ENCODE measurements around the gene TMEM106C. TPM values are rescaled to one million over a fixed set of nuclear protein-coding genes. Genes with fewer than 3 reads are reported as not detected.

TMEM106C gene
- total and polyA plus RNA-seq, 9 of the 15 experiments (the other 6 are each of a cell fraction or from before 2014, with no cell fraction given): 37.6 to 183 (median 57.2) TPM

DNA sequence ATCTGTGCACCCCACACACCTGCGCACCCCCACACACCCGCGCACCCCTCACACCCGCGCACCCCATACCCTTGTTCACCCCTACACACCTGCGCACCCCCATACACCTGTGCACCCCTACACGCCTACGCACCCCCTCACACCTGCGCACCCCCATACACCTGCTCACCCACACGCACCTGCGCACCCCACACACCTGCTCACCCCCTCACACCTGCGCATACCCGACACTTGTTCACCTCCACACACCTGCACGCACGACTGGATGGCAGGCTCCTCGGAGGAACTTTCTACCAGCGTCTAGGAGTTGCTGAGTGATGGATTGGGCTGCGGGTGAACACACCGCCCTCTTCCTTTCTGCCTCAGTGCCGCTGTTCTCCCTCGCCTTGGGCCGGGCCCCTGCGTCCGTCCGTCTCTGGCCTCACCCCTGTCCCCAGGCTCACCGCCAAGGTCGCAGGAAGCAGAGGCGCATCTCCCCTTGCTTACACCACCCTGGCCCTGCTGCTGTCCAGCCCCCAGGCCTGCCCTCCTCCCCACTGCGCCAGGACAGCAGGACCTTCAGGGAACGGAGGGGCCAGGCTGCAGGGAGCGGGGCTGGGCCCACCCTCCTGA lies 20.7 kb upstream of the TMEM106C start (continued):
- TF ChIP-seq SFPQ (IDR thresholded peaks at IDR 0.05; ENCODE audit: low read depth, low read length): no peak
- no peak for TF ChIP-seq CREB3L1 (IDR thresholded peaks at IDR 0.05; ENCODE audit: borderline replicate concordance, low read depth)
- TF ChIP-seq, protein P1, sequence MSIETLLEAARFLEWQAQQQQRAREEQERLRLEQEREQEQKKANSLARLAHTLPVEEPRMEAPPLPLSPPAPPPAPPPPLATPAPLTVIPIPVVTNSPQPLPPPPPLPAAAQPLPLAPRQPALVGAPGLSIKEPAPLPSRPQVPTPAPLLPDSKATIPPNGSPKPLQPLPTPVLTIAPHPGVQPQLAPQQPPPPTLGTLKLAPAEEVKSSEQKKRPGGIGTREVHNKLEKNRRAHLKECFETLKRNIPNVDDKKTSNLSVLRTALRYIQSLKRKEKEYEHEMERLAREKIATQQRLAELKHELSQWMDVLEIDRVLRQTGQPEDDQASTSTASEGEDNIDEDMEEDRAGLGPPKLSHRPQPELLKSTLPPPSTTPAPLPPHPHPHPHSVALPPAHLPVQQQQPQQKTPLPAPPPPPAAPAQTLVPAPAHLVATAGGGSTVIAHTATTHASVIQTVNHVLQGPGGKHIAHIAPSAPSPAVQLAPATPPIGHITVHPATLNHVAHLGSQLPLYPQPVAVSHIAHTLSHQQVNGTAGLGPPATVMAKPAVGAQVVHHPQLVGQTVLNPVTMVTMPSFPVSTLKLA (conservative IDR thresholded peaks at IDR 0.05): no peak
- TF ChIP-seq, protein P2, sequence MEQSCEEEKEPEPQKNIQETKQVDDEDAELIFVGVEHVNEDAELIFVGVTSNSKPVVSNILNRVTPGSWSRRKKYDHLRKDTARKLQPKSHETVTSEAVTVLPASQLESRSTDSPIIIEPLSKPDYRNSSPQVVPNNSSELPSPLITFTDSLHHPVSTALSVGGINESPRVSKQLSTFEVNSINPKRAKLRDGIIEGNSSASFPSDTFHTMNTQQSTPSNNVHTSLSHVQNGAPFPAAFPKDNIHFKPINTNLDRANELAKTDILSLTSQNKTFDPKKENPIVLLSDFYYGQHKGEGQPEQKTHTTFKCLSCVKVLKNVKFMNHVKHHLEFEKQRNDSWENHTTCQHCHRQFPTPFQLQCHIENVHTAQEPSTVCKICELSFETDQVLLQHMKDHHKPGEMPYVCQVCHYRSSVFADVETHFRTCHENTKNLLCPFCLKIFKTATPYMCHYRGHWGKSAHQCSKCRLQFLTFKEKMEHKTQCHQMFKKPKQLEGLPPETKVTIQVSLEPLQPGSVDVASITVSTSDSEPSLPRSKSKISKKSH (CRISPR knock-in tag; IDR thresholded peaks at IDR 0.05): no peak
- no peak for TF ChIP-seq E2F3 (CRISPR knock-in tag; IDR thresholded peaks at IDR 0.05)
